HCT116 (cell line): ENCODE measurements around the gene CXorf65. TPM values are rescaled to one million over a fixed set of nuclear protein-coding genes. Genes with fewer than 3 reads are reported as not detected.

Experiments
- ATAC-seq: fragments of 200-7000 bp; cut with Tn5 transposase; 2 replicates; pipeline ENCODE4 v1.9.1; 2020; ENCODE audit warnings: mild to moderate bottlenecking, moderate library complexity
- BruUV-seq: library from RNA; stranded (reverse); fragments of 400-500 nt; replicated peaks from 2 replicates; lab custom pipeline; 2021; lab: Mats Ljungman, UMichigan
- CTCF ChIA-PET: fragments of 300-600 bp; sonication (Branson Sonifier 250); formaldehyde crosslinking; loops from one replicate; lab custom pipeline; 2021; ENCODE audit warnings: antibody characterized with exemption; lab: Charles Lee
- POLR2A ChIA-PET: fragments of 300-600, 350-600 bp; sonication (Branson Sonifier 250); formaldehyde crosslinking; loops from one replicate; lab custom pipeline; 2021; ENCODE audit warnings: antibody characterized with exemption; lab: Charles Lee
- RAD21 ChIA-PET, 2 experiments: fragments of 300-600 bp; sonication (Branson Sonifier 250); formaldehyde crosslinking; loops; one replicate each; lab custom pipeline; 2023; ENCODE audit warnings: low total read pairs in 2 of 2; ENCODE audit not compliant: uncharacterized antibody in 2 of 2, unreplicated experiment in 2 of 2, low non-redundant PET in 1 of 2; lab: Charles Lee
- DNase-seq: peaks from one replicate; pipeline ENCODE4 v3.0.0-alpha.2; 2010; ENCODE audit warnings: low read depth, low spot score
- H2AFZ ChIP-seq: fragments of 200-600 bp; shearing (Covaris generic), sonication (generic); 2 replicates; pipeline ENCODE4 v1.6.1; 2017; ENCODE audit warnings: low read depth, mixed run types, mixed read lengths, antibody characterized with exemption, low read length; ENCODE audit not compliant: poor library complexity, severe bottlenecking
- H3K27ac ChIP-seq: 2 replicates; pipeline ENCODE4 v1.5.1; 2012; ENCODE audit warnings: low read depth, low read length
- H3K27me3 ChIP-seq: fragments of 200-600 bp; sonication (generic); 2 replicates; pipeline ENCODE4 v1.6.1; 2016; ENCODE audit warnings: mixed run types, low read length, mixed read lengths; ENCODE audit not compliant: insufficient read depth
- H3K36me3 ChIP-seq, 2 experiments: fragments of 200-500 bp in 1 of 2; fragments of 200-600 bp in 1 of 2; sonication (Bioruptor generic) in 1 of 2; sonication (generic) in 1 of 2; 2 replicates each; pipeline versions ENCODE4 v1.5.1 to v1.6.1; 2014 to 2016; ENCODE audit warnings: low read length in 2 of 2, inconsistent platforms in 1 of 2, mixed read lengths in 1 of 2, mixed run types in 1 of 2; ENCODE audit not compliant: insufficient read depth in 2 of 2, control insufficient read depth in 1 of 2
- H3K4me1 ChIP-seq, 2 experiments: fragments of 200-600 bp in 1 of 2; sonication (generic) in 1 of 2; 2 replicates each; pipeline versions ENCODE4 v1.5.1 to v1.6.1; 2012 to 2017; ENCODE audit warnings: low read length in 2 of 2, inconsistent platforms in 1 of 2, mild to moderate bottlenecking in 1 of 2, mixed read lengths in 1 of 2, mixed run types in 1 of 2, moderate library complexity in 1 of 2; ENCODE audit not compliant: insufficient read depth in 2 of 2, control insufficient read depth in 1 of 2
- H3K4me2 ChIP-seq: fragments of 200-600 bp; sonication (generic); 2 replicates; pipeline ENCODE4 v1.6.1; 2017; ENCODE audit warnings: mixed run types, low read length, mixed read lengths
- H3K4me3 ChIP-seq, 2 experiments: fragments of 200-600 bp in 1 of 2; sonication (generic) in 1 of 2; replicated peaks in 1 of 2; 2 replicates each; pipeline ENCODE4 v1.5.1; 2011 to 2016; ENCODE audit warnings: low read length in 2 of 2, control low read depth in 1 of 2, low read depth in 1 of 2, mild to moderate bottlenecking in 1 of 2, mixed read lengths in 1 of 2, mixed run types in 1 of 2
- H3K79me2 ChIP-seq: fragments of 200-600 bp; sonication (generic); 2 replicates; pipeline ENCODE4 v1.6.1; 2017; ENCODE audit warnings: mild to moderate bottlenecking, mixed run types, low read length, moderate library complexity, mixed read lengths; ENCODE audit not compliant: insufficient read depth
- H3K9ac ChIP-seq: fragments of 200-600 bp; sonication (generic); 2 replicates; pipeline ENCODE4 v1.6.1; 2016; ENCODE audit warnings: low read length, mixed read lengths
- H3K9me2 ChIP-seq: fragments of 200-600 bp; sonication (generic), shearing (Covaris generic); 2 replicates; pipeline ENCODE4 v1.6.1; 2017; ENCODE audit warnings: mixed run types, mild to moderate bottlenecking, moderate library complexity; ENCODE audit not compliant: insufficient read depth
- H3K9me3 ChIP-seq, 2 experiments: fragments of 200-500 bp in 1 of 2; fragments of 200-600 bp in 1 of 2; sonication (Bioruptor generic) in 1 of 2; sonication (generic) in 1 of 2; 2 replicates each; pipeline ENCODE4 v1.6.1; 2014 to 2017; ENCODE audit warnings: low read length in 2 of 2, mixed read lengths in 2 of 2, inconsistent platforms in 1 of 2, low read depth in 1 of 2, mild to moderate bottlenecking in 1 of 2, mixed run types in 1 of 2, moderate library complexity in 1 of 2; ENCODE audit not compliant: control insufficient read depth in 1 of 2, insufficient read depth in 1 of 2
- H4K20me1 ChIP-seq: fragments of 200-600 bp; sonication (generic), shearing (Covaris generic); 2 replicates; pipeline ENCODE4 v1.6.1; 2017; ENCODE audit warnings: mixed run types, mild to moderate bottlenecking, moderate library complexity; ENCODE audit not compliant: insufficient read depth
- CBX3 ChIP-seq: IDR thresholded peaks from 2 replicates; pipeline ENCODE4 v1.6.1; 2012; ENCODE audit warnings: low read depth
- EGR1 ChIP-seq: IDR thresholded peaks from 2 replicates; pipeline ENCODE4 v1.6.1; 2012; ENCODE audit warnings: low read depth
- ELF1 ChIP-seq: IDR thresholded peaks from 2 replicates; pipeline ENCODE4 v1.6.1; 2012; ENCODE audit warnings: low read depth, borderline replicate concordance
- EZH2 ChIP-seq: fragments of 200-600 bp; sonication (generic); IDR thresholded peaks from 2 replicates; pipeline ENCODE4 v1.6.1; 2017; ENCODE audit warnings: antibody characterized with exemption, mixed run types
- EZH2phosphoT487 ChIP-seq: fragments of 200-600 bp; IDR thresholded peaks from 2 replicates; pipeline ENCODE4 v1.6.1; 2018; ENCODE audit warnings: antibody characterized with exemption, borderline replicate concordance
- FOSL1 ChIP-seq: IDR thresholded peaks from 2 replicates; pipeline ENCODE4 v1.6.1; 2012; ENCODE audit warnings: low read depth
- JUND ChIP-seq: IDR thresholded peaks from 2 replicates; pipeline ENCODE4 v1.6.1; 2012
- POLR2A ChIP-seq: IDR thresholded peaks from 2 replicates; pipeline ENCODE4 v1.7.0; 2011; ENCODE audit warnings: borderline replicate concordance; ENCODE audit not compliant: insufficient read depth, insufficient read length; ENCODE audit errors: extremely low read depth
- POLR2AphosphoS5 ChIP-seq: IDR thresholded peaks from 2 replicates; pipeline ENCODE4 v1.6.1; 2011; ENCODE audit warnings: mild to moderate bottlenecking, low read depth, low read length, moderate library complexity
- SP1 ChIP-seq: IDR thresholded peaks from 2 replicates; pipeline ENCODE4 v1.6.1; 2012; ENCODE audit warnings: low read depth
- SRF ChIP-seq: IDR thresholded peaks from 2 replicates; pipeline ENCODE4 v1.6.1; 2012; ENCODE audit warnings: low read depth
- YY1 ChIP-seq: IDR thresholded peaks from 2 replicates; pipeline ENCODE4 v1.6.1; 2011; ENCODE audit warnings: low read length, low read depth, moderate library complexity, mild to moderate bottlenecking; ENCODE audit not compliant: insufficient replicate concordance; ENCODE audit errors: extremely low read depth
- ZFX ChIP-seq: fragments of 450-650 bp; IDR thresholded peaks from 2 replicates; pipeline ENCODE4 v1.6.1; 2017
- intact Hi-C: fragments of 100-400 bp; cut with micrococcal nuclease; formaldehyde crosslinking; loops from 2 replicates; pipeline ENCODE4 v1.10.0; 2022
- total RNA-seq: library from RNA; stranded (reverse); gene quantifications from one replicate; pipeline ENCODE4 v1.2.1, GENCODE V29; 2021; ENCODE audit not compliant: unreplicated experiment
- TF ChIP-seq, protein P1 (sequence below): IDR thresholded peaks from 2 replicates; pipeline ENCODE4 v1.6.1; 2012; ENCODE audit warnings: low read depth
- TF ChIP-seq, protein P2 (sequence below), 3 experiments: fragments of 200-600 bp in 1 of 3; sonication (generic) in 1 of 3; IDR thresholded peaks in 2 of 3; conservative IDR thresholded peaks in 1 of 3; 2 replicates each; pipeline ENCODE4 v1.5.1; 2012 to 2017; ENCODE audit warnings: low read depth in 2 of 3, low read length in 2 of 3, antibody characterized with exemption in 1 of 3, borderline replicate concordance in 1 of 3, control low read depth in 1 of 3, mild to moderate bottlenecking in 1 of 3, mixed read lengths in 1 of 3, mixed run types in 1 of 3, moderate library complexity in 1 of 3; ENCODE audit not compliant: insufficient read depth in 1 of 3
- TF ChIP-seq, protein P3 (sequence below): IDR thresholded peaks from 2 replicates; pipeline ENCODE4 v1.6.1; 2012

The CXorf65 gene
- total RNA-seq, 1 experiment from 2014 or later, result not detected

DNA sequence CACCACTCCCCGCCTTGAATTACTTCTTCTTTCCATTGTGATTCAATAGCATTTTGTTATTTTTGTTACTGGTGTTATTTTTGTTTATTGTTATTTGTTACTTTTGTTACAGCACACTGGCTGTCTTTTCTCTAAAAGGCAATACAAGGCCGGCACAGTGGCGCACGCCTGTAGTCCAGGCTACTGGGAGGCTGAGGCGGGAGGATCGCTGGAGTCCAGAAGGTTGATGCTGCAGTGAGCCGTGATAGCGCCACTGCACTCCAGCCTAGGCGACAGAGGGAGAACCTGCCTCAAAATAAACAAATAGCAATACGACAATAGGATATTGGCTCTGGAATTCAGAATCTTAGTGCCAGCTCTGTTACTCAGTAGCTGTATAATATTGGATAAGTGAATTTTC, 10.8 kb upstream of the CXorf65 start (continued):
- TF ChIP-seq, protein P1, sequence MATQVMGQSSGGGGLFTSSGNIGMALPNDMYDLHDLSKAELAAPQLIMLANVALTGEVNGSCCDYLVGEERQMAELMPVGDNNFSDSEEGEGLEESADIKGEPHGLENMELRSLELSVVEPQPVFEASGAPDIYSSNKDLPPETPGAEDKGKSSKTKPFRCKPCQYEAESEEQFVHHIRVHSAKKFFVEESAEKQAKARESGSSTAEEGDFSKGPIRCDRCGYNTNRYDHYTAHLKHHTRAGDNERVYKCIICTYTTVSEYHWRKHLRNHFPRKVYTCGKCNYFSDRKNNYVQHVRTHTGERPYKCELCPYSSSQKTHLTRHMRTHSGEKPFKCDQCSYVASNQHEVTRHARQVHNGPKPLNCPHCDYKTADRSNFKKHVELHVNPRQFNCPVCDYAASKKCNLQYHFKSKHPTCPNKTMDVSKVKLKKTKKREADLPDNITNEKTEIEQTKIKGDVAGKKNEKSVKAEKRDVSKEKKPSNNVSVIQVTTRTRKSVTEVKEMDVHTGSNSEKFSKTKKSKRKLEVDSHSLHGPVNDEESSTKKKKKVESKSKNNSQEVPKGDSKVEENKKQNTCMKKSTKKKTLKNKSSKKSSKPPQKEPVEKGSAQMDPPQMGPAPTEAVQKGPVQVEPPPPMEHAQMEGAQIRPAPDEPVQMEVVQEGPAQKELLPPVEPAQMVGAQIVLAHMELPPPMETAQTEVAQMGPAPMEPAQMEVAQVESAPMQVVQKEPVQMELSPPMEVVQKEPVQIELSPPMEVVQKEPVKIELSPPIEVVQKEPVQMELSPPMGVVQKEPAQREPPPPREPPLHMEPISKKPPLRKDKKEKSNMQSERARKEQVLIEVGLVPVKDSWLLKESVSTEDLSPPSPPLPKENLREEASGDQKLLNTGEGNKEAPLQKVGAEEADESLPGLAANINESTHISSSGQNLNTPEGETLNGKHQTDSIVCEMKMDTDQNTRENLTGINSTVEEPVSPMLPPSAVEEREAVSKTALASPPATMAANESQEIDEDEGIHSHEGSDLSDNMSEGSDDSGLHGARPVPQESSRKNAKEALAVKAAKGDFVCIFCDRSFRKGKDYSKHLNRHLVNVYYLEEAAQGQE, result no peak
- TF ChIP-seq EZH2, result no peak
- TF ChIP-seq, protein P2, sequence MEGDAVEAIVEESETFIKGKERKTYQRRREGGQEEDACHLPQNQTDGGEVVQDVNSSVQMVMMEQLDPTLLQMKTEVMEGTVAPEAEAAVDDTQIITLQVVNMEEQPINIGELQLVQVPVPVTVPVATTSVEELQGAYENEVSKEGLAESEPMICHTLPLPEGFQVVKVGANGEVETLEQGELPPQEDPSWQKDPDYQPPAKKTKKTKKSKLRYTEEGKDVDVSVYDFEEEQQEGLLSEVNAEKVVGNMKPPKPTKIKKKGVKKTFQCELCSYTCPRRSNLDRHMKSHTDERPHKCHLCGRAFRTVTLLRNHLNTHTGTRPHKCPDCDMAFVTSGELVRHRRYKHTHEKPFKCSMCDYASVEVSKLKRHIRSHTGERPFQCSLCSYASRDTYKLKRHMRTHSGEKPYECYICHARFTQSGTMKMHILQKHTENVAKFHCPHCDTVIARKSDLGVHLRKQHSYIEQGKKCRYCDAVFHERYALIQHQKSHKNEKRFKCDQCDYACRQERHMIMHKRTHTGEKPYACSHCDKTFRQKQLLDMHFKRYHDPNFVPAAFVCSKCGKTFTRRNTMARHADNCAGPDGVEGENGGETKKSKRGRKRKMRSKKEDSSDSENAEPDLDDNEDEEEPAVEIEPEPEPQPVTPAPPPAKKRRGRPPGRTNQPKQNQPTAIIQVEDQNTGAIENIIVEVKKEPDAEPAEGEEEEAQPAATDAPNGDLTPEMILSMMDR (IDR thresholded peaks at IDR 0.05 in 2 of 3, conservative IDR thresholded peaks at IDR 0.05 in 1 of 3; ENCODE audit: borderline replicate concordance in 1 of 3, insufficient read depth in 1 of 3, low read depth in 2 of 3, low read length in 2 of 3), result no peak
- TF ChIP-seq FOSL1, result no peak
- TF ChIP-seq POLR2AphosphoS5, result no peak
- TF ChIP-seq JUND, result no peak
- TF ChIP-seq EGR1, result no peak

DNA sequence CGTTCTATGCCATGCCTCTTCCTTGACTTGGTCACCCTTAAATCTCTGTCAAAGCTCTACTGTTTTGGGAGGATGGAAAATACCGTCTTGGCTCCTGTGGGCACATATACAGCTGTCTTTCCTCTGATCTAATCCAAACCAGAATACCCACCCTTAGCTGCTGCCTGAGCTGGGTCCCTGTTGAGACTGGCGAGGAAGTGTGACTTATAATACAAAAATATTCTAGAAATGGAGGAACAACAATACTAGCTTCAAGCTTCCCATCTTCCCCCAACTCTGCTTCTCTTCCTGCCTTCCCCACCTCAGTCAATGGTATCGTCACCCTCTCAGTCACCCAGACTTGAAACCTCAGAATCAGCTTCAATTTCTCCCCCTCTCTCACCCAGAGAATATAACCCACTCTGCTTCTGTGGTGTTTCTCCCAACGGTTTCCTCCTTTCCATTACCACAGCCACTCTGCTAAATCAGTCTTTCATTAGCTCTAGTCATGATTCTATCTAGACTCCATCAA, 5.4 kb upstream of the CXorf65 start:
- no peak overlapping the region for H2AFZ ChIP-seq
- ChIA-PET CTCF (no interaction called here), POLR2A (no interaction called here), RAD21 (no interaction called here)
- H3K4me3 ChIP-seq, result no peak overlapping the region
- no peaks in the 10 kb centered on the region for H4K20me1 ChIP-seq
- no peaks in the 10 kb centered on the region for H3K9me2 ChIP-seq
- H3K79me2 ChIP-seq, result no peaks in the 10 kb centered on the region
- no peak overlapping the region for H3K27ac ChIP-seq
- DNase-seq (no peak), ATAC-seq (no peak)
- H3K36me3 ChIP-seq, result no peaks in the 10 kb centered on the region
- BruUV-seq, result no TSS peak
- no peaks in the 10 kb centered on the region for H3K27me3 ChIP-seq
- no peak overlapping the region for H3K9ac ChIP-seq
- no peaks in the 10 kb centered on the region for H3K4me1 ChIP-seq
- no peaks in the 10 kb centered on the region for H3K9me3 ChIP-seq
- H3K4me2 ChIP-seq, result no peak overlapping the region
- intact Hi-C loops, result no loop called here
- TF ChIP-seq ZFX, result no peak
- no peak for TF ChIP-seq YY1
- no peak for TF ChIP-seq POLR2A
- TF ChIP-seq, protein P3, sequence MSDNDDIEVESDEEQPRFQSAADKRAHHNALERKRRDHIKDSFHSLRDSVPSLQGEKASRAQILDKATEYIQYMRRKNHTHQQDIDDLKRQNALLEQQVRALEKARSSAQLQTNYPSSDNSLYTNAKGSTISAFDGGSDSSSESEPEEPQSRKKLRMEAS, result no peak
- no peak for TF ChIP-seq JUND
- TF ChIP-seq, protein P1, result no peak
- no peak for TF ChIP-seq SP1
- TF ChIP-seq CBX3, result no peak
- TF ChIP-seq EZH2phosphoT487, result no peak
- TF ChIP-seq ELF1, result no peak
- no peak for TF ChIP-seq SRF
